ENCODE results near the gene HNRNPDL.
"Not testable (repeated sequence)": the region's sequence is repeated elsewhere in the genome, so short reads cannot be mapped to it uniquely, and the experiment has no call there.

The HNRNPDL gene

DNA sequence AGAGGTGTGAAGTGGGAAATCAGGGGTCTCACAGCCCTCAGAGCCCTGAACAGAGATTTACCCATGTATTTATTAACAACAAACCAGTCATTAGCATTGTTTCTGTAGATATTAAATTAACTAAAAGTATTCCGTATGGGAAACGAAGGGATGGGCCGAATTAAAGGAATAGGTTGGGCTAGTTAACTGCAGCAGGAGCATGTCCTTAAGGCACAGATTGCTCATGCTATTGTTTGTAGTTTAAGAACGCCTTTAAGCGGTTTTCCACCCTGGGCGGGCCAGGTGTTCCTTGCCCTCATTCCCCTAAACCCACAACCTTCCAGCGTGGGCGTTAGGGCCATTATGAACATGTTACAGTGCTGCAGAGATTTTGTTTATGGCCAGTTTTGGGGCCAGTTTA, 44.0 kb downstream of the HNRNPDL start:
- DNase-seq (ENCODE audit: low read depth, low spot score), result not testable (repeated sequence)

DNA sequence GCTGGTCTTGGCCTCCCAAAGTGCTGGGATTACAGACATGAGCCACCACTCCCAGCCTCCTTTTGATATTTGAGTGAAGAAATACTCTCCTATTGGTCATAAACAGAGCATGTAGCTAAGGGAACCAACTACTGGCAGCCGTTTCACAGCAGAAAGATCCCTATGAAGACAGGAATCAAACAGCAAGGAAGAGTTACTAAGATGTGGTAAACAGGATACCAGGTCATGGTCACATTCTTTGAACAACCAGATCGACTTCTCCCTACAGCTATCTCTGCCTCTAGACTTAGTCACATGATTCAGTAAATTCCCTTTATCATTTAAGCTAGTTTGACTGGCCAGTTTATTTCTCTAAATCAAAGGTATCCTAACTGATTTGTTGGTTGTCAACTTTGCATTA, 47.5 kb downstream of the HNRNPDL start:
- no peak for DNase-seq (ENCODE audit: low read depth, low spot score)

DNA sequence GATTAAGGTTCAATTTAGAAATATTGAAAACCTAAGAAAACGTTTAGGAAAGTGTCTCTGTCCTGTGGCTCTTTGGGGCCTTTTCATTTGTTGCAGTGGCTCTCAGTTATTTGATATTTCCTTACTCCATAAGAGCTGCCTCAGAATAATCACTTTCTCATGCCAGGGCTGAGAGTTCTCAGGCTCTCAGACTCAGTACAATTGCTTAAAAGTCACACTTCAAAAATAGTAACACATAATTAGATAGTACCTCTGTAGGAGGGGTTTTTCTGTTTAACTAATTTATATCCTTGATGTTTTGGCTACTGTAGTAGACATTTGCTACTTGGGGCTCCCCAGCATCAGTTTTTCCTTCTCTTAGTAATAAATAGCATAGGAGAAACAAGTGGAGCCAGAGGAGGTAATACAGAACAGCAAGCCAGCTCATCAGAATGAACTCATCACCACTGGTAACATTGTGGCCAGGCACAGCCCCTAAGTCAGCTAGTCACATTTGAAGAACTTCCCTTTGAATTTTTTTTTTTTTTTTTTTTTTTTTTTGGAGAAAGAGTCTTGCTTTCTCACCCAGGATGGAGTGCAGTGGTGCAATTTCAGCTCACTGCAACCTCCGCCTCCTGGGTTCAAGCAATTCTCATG, 48.5 kb downstream of the HNRNPDL start:
- no peak for DNase-seq (ENCODE audit: low read depth, low spot score)

DNA sequence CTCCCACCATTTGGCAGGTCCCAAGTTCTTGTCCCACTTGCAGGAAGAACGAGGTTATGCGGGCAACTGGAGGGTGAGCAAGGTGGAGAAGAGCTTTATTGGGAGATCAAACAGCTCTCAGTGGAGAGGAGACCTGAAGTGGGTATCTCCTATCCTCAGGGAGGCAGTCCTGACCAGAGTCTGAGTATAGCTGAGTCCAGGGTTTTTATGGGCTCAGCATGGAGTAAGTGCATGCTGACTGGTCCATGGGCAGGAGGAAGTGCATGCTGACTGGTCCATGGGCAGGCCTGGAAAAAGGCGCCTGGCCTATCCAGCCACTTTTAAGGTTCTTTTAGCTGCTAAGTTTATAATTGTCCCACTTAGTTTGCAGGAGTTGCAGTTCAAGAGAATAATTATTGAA, 49.0 kb downstream of the HNRNPDL start:
- no peak for DNase-seq (ENCODE audit: low read depth, low spot score)

DNA sequence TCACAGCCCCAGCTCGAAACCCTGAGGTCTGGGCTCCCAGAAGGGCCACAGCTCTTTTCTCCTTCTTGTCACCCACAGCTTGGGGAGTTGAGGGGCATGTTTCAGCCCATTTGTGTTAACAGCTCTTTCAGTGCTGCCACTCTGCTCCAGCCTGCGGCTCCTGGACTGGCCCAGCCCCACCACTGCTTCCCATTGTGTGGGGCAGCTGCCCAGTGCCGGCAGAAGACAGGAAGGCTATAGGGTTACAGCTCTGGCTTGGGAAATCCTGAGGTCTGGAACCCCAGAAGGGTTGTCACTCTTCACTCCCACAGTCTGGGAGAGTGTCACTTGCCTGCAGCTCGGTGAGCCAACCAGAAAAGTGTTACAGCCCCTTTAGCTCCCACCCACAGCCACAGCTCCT, 49.4 kb downstream of the HNRNPDL start:
- no peak for DNase-seq (ENCODE audit: low read depth, low spot score)

DNA sequence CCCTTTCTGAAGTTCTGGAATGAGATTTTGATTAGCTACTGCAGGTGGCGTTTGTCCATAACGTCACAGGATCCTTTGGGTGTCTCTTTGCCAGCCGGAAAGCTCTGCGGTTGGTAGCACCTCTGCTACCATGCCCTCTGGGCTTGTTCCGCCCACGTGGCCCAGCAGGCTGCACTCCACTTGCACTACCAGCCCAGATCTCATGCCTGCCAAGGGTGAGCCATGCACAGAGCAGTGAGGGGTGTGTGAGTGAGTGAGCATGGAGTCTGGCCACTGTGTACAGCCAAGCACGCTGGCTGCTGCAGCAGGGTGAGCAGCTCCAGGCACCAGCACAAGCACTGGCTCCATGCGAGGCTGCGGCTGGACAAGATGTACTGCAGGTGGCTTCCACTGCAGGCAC, 49.9 kb downstream of the HNRNPDL start:
- DNase-seq (ENCODE audit: low read depth, low spot score), result no peak

- no peak for DNase-seq (ENCODE audit: low read depth, low spot score)
Measured at GRCh38 chr4:82376109-82376508, 54.2 kb downstream of the HNRNPDL start.

GRCh38 chr4:82373816-82374625, 56.2 kb downstream of the HNRNPDL start, which contains the start of gene HNRNPD:
Gene HNRNPD, minus strand, starts transcription at chr4:82373991. Its CDS starts 313 bp downstream, at chr4:82373678.
- peak; percentile 98 for DNase-seq (ENCODE audit: low read depth, low spot score)

- no peak for DNase-seq (ENCODE audit: low read depth, low spot score)
Measured at GRCh38 chr4:82373486-82373815, 56.8 kb downstream of the HNRNPDL start.

All from iPS DF 19.7 (cell line).